LNCAP (cell line): ENCODE data around the gene POU6F2.

Source experiments
- TF ChIP-seq, protein P1 (sequence below): fragments of 450-650 bp; IDR thresholded peaks from 2 replicates; pipeline ENCODE4 v1.5.1; 2017; ENCODE audit warnings: mild to moderate bottlenecking

POU6F2 gene

DNA sequence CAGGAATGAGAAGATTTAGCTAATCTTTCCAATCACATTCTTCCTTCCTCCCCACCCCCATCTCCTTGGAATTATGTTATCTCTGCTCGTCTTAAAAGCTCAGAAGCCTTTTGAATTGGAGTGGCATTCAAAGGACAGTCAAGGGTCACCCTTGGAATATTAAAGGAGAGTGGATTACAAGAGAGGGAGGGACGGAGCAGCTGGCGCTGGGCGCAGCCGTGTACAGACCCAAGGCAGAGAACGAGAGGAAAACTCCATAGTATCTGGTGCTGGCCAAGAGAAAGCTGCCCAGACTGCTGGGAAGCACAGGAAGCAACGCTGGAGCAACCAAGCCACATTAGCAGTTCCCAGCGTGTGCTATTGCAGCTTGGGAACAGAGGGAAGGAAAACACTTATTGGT is 95.7 kb downstream of the POU6F2 start:
- TF ChIP-seq, protein P1, sequence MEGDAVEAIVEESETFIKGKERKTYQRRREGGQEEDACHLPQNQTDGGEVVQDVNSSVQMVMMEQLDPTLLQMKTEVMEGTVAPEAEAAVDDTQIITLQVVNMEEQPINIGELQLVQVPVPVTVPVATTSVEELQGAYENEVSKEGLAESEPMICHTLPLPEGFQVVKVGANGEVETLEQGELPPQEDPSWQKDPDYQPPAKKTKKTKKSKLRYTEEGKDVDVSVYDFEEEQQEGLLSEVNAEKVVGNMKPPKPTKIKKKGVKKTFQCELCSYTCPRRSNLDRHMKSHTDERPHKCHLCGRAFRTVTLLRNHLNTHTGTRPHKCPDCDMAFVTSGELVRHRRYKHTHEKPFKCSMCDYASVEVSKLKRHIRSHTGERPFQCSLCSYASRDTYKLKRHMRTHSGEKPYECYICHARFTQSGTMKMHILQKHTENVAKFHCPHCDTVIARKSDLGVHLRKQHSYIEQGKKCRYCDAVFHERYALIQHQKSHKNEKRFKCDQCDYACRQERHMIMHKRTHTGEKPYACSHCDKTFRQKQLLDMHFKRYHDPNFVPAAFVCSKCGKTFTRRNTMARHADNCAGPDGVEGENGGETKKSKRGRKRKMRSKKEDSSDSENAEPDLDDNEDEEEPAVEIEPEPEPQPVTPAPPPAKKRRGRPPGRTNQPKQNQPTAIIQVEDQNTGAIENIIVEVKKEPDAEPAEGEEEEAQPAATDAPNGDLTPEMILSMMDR, result no peak

DNA sequence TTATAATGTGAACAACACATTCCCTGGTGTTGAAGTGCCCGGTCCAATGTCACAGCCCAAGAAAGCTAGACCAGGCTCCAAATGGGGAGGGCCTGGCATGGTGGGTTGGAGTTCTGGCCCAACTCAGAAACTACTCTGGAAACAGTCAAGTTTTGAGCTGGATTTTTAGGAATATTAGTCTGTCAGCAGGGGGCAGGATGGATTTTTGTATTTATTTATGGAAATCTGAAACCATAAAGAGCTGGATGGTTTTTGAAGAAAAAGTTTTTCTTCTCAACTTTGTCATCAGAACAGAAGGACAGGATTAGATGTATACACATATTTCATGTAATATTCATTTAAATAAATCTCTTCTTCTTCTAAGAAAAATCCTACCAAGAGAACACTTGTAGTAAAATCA is 97.5 kb downstream of the POU6F2 start:
- TF ChIP-seq, protein P1, result no peak; the same call in 1 of the 2 replicates

DNA sequence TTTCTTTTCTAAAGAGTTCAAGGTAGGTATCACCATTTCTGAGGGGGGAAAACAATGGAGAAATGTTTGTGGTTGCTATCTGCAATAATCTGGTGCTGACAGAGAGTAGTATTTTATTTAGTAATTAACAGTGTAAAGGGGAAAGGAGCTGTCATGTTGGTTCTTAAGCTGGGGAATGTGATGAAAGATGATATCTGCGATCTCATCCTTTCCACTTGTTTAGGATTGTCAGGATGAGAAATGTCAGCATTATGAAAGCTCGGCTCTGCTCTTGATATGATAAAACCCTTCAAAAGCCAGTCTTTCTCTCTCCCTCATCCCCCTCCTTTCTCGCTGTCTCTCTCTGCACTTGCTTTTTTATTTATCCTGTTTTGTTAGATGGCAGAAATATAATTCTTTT is 106.1 kb downstream of the POU6F2 start:
- TF ChIP-seq, protein P1, result no peak

DNA sequence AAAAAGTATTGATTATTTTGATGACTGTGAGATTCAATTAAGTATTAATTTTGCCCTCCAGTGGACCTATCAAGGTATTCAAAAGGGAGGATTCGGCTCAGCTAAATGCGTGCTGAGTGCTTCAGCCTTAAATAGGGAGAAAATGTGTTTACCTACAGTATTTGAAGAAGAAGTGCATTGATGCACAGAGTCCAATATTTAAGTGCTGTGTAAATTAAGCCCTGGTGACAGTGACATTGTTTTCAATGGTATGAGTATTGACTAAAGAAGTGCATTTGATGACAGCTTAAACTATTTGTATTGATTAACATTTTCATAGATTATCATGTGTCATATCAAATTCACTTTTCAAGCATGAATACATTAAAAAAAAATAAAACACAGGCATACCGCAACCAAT is 106.6 kb downstream of the POU6F2 start:
- TF ChIP-seq, protein P1, result no peak

DNA sequence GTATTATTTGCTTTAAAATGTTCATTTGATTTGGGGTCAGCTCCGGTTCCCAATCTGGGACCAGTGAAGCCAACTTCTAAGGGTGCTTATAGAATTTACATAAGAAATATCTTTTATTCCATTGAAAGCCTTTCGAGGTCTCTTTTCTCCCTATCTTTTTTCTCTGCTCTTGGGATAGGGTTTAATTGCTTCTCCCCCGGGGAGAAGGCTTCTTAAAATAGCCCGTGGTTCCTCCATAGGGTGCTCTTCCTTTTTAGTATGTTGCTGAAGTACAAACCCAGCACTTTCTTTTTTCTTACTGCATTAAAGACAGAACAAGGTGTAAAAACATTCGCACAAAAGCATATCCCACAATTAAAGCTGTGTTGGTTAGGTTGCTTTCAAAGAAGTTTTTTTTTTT is 107.5 kb downstream of the POU6F2 start:
- TF ChIP-seq, protein P1, result no peak

DNA sequence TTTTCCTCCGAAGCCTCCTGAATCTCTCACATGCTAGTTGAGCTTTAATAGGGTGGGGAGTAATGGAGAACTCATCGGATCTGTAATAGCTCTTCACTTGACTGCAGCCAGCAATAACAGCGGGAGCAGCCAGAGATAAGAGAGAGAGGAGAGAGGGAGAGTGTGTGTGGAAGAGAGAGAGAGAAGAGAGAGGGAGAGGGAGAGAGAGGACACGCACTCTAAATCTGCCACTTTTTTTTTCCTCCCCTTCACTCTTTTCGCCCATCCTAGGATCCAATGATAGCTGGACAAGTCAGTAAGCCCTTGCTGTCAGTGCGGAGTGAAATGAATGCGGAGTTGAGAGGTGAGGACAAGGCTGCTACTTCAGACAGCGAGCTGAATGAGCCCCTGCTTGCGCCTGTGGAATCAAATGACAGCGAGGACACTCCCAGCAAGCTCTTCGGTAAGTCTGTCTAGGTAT is 107.9 kb downstream of the POU6F2 start:
- TF ChIP-seq, protein P1, result no peak

DNA sequence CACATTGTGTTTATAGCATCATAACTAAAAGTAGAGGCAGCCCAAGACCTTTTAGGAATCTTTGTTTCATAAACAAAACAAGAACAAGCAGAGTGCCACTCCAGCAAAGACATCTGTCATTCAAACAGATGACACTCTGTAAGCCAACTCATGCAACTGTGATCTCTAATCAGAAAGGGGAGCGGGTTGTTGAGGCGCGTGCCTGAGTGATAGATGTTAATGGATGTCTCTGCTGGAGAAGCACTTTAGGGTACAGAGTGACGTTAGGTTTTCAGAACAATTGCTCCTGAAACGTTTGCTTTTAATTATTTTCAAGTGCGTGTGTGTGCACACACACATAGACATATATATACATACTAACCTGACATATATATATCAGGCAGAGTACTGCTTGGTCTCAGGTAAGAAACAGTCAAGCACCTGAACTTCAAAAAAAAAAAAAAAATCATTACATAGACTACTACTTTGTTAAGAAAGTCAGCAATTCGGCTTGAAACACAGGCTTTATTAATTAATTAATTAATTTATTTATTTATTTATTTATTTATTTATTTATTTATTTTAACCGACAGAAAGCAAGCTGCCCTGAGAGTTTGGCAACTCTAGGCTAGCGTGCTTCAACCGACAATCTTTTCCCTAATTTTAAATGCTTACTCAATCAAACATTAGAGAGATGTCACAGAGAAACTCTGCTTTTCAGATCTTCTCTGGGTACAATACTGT is 109.1 kb downstream of the POU6F2 start:
- TF ChIP-seq, protein P1, result no peak
